DOHH2 (cell line): ENCODE measurements around the gene ERAL1.

ENCODE experiments used
- EZH2phosphoT487 ChIP-seq: fragments of 200-600 bp; sonication (generic); IDR thresholded peaks from 2 replicates; pipeline ENCODE4 v1.6.1; 2017; ENCODE audit warnings: borderline replicate concordance, mild to moderate bottlenecking, antibody characterized with exemption, low read length, moderate library complexity, mixed read lengths
- TF ChIP-seq, protein P1 (sequence below): fragments of 200-600 bp; sonication (generic); IDR thresholded peaks from one replicate; pipeline ENCODE4 v1.5.1; 2014; ENCODE audit warnings: antibody characterized with exemption, mild to moderate bottlenecking, low read depth, low read length; ENCODE audit not compliant: poor library complexity, severe bottlenecking

DNA sequence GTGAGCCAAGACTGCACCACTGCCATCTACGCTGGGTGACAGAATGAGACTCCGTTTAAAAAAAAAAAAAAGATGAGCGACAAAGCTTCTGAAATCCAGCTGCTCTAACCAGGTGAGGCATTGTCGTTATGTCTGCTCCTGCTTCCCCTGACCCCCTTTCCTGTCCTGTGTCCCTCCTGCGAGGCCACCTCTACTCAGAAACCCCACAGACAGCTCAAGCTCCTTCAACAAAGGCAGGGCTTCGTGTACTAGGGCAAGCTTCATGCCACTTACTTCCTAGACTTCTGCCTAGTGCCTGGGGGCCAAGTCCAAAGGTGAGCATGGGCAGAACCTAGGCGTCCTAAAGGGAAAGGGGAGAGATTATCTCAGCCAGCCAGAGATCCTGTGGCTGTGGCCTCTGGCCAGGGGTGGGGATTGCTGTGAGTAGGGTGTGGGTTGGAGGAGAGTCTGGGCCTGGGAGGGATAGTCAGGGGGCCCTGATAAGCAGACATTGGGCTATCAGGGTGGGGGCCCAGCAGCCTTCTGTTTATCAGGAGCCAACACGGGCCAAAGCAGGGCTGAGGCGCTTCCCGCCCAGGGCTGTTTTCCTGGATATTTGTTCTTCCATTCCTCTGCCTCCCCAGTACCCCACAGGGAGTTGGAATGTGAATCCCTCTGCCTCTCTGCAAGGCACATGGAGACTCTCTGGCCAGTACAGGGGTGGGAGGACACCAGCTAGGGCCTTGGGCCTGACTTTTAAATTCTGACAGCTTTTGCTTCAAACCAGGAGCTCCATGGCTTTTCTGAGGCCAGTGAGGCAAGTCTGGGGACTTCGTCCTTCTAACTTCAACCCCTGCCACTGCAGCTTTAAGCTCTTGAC lies 10.4 kb downstream of the ERAL1 start:
- TF ChIP-seq, protein P1, sequence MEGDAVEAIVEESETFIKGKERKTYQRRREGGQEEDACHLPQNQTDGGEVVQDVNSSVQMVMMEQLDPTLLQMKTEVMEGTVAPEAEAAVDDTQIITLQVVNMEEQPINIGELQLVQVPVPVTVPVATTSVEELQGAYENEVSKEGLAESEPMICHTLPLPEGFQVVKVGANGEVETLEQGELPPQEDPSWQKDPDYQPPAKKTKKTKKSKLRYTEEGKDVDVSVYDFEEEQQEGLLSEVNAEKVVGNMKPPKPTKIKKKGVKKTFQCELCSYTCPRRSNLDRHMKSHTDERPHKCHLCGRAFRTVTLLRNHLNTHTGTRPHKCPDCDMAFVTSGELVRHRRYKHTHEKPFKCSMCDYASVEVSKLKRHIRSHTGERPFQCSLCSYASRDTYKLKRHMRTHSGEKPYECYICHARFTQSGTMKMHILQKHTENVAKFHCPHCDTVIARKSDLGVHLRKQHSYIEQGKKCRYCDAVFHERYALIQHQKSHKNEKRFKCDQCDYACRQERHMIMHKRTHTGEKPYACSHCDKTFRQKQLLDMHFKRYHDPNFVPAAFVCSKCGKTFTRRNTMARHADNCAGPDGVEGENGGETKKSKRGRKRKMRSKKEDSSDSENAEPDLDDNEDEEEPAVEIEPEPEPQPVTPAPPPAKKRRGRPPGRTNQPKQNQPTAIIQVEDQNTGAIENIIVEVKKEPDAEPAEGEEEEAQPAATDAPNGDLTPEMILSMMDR = no peak
- TF ChIP-seq EZH2phosphoT487 = no peak
